ENCODE results near the gene PTPRC.

The PTPRC gene

GRCh38 chr1:198620951-198621824, 17.7 kb upstream of the PTPRC start:
- DNase-seq = no peak

DNA sequence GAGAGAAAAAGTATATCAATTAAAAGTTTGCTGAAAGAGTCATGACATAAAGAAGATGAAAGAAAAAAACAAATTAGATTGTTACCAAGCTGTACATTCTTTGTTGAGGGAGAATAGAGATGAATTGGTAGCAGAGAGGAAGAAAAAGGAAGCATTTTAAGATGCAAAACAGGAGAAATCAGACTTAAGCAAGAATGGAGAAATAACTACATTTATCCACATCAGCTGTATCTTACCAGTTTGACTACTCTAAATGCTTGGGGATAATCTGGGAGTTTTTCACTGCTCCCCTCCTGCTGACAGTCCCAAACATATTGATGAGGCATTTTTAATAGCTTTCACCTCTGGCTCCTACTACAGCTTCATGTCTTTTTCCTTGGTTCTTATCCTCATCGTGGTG, 16.8 kb upstream of the PTPRC start:
- DNase-seq = no peak

DNA sequence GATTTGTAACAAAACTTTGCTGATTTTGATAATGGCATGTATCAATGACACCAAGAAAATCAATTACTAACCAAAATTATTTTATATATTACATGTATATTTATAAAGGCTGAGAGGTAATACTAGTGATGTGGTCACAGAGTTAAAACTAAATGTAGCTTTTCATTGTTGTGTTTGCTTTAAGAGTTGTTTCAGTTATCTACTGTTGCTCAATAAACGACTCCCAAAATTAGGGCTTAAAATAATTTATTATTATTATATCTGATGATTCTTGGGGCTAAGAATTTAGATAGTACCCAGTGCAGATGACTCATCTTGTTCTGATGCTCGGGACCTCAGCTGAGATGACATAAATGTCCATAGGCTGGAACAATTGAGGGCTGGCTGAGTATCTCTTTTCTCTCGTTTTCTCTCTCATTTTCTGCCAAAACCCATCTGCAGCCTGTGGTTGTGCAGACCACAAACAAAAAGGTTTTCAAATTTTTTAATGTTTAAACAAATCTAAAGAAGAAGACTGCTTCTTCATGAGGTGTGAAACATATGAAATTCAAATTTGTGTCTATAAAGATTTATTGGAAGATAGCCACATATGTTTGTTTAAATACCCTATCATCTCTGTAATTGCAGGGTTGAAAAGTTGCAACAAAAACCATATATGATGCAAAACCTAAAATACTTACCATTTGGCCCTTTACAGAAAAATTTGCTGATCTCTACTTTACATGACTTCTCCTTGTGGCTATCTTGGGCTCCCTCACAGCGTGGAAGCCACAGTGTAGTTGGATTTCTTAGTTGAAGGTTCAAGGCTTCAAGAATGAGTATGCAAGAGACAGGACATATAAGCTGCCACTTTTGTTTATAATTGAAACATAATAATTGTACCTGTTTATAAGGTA, 14.8 kb upstream of the PTPRC start:
- no peak for DNase-seq

GRCh38 chr1:198624648-198624980, 14.2 kb upstream of the PTPRC start:
- DNase-seq = no peak

GRCh38 chr1:198627436-198628066, 11.3 kb upstream of the PTPRC start:
- no peak for DNase-seq

- DNase-seq = no peak
These were observed 10.8 kb upstream of the PTPRC start for GRCh38 chr1:198628067-198628455.

GRCh38 chr1:198629610-198630009, 9.2 kb upstream of the PTPRC start:
- no peak for DNase-seq

DNA sequence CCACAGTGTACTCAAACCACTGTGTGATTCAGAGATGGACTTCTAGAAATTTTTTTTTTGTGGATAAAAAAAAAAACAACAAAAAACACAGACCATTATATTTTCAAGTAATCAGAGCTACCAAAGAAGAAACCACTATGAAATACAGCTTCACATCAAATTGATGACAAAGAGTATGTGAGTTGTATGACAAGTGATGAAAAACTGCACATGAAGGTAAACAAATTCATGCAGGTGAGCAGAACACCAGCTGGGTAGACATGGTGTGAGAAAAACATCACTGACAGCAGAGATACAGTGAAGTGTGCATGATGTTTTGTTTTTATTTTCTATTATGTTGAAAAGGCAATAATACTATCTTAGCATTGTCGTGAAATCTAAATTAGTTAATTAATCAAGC, 8.0 kb upstream of the PTPRC start:
- DNase-seq = no peak

DNA sequence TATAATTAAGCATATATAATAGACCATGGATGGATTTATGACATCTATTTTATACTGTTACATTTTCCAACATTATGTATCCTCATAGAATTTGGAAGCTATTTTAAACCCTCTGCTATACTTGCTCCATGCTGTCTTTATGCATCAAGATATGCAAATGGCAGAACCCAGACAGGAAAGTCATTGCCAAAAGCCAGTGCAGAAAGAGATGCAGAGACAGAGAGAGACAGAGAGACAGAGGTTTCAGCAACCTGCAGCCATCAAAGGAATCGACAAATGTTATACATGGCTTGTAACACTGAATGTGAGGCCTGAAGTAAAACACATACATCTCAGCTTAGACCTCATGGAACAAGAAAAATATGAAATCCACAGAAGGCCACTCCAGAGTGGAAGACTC, 7.5 kb upstream of the PTPRC start:
- no peak for DNase-seq

GRCh38 chr1:198632007-198632406, 6.8 kb upstream of the PTPRC start:
- DNase-seq = no peak

- DNase-seq = no peak
These were observed 5.1 kb upstream of the PTPRC start for GRCh38 chr1:198633675-198634121.

DNA sequence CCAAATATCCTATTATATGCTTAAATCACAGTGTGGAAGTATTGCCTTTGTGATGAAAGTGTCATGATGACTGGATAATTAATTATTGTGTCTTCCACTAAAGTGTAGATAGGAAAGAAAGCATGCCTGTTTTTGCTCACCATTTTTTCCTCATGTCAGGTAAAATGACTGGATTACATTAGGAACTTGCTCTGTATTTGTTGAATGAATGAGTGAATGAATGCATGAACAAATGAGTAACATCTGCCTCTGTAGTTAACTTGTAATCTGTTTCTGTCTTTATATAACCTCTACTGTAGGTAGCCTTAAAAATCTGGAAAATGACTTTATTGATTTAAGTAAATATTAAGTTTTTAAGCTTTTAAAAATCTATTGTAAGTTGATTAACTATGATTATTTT, 2.9 kb upstream of the PTPRC start:
- no peak for DNase-seq

GRCh38 chr1:198636391-198636790, 2.4 kb upstream of the PTPRC start:
- DNase-seq = no peak

- DNase-seq = no peak
These were observed 1.7 kb upstream of the PTPRC start for GRCh38 chr1:198637157-198637556.

DNA sequence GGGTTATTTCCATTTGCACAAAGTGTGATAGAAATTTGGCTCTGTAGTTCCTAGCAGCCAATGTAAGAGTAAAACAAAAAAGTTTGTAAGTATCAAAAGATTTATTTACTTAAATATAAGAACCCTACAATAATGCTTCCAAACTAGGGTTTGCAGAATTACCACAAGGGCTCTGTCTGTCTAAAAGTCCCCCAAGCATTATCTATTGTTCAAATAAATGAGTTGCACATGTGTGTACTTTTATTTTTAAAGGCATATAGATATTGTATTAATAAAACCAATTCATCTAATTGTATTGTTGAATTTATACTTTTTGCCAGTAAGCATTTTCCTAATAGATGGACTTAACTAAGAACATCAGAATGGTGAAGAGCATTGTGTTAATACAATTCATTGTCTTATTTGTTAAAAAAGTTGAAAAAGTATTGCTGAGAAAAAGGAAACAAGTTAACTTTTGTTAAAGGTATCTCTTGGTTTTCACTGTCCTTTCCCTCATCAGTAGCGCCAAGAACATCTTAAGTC, 863 bp upstream of the PTPRC start:
- DNase-seq = no peak

DNA sequence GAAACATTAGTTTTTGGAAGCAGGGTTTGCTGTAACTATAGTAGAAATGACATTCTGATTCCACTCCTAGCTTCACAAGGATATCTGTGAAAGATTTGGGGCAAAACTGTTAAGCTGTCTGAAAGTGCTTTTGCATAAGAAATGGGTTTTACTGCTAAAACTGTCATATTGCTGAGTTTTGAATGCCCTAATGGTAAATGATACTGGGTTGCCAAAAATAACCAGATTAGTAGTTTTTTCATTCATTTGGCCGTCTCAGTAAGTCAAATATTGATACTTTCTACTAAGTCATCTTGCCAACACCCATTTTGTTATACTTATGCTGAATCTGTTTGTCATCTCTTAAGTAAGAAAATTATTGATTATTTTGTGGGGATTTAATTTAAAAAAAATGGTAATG, 399 bp upstream of the PTPRC start:
- no peak for DNase-seq

DNA sequence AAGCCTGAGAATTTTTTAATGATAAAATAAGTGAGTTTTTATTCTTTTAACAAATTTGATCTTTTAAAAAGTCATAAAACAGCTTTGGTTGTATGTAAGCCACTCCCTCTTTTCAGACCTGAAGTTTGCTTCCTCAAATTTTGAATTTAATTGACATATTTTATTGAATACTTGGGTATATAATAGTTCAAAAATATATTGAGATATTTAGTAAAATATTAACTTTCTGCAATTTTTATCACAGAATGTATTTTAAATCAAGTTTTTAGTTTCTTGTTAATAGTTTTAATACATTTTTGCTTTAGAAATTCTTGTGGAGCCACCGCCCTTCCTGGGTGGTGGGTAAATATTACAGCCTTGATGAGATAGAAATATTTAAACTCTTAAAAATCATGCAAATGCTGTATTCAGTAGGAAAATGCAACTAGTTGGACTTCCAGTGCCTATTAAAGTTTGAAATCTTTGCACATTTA, 867 bp downstream of the PTPRC start:
- no peak for DNase-seq

DNA sequence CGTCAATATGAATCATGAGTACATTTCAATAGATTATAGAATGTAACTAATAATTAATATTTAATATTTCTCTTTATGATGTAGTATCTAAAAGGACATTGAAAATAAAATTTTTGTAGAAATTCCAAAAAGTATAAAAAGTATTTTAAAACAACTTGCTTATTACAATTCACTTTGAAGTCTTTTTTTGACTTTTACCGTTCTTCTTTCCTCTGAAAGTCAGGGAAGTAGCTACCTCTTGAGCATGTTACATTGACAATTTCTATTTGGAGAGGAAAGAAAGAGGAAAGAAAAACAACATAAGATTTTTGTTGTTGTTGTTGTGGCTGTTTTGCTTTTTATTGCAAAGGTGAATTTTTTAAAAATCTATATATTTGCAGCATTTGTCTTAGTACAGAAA, 1.3 kb downstream of the PTPRC start:
- no peak for DNase-seq

DNA sequence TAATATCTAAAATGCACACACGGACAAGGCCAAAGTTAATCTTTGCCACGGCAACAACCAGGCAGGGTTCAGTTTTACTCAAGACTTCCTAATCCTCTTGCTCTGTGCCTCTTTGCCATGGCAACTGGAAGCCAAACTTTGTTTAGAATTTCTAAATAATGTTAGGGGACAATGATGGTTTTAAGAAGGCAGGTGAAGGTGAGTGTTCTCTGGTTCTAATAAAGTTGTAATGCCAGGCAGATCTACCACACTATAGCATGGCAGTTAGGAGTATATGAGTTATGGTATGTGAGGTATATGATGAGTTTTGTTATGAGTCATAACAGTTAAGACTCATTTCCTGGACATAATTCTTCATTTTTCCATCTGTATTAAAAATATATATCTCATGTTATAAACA, 2.7 kb downstream of the PTPRC start:
- DNase-seq = no peak

GRCh38 chr1:198641966-198642668, 3.3 kb downstream of the PTPRC start:
- no peak for DNase-seq

GRCh38 chr1:198642983-198643382, 4.1 kb downstream of the PTPRC start:
- no peak for DNase-seq

DNA sequence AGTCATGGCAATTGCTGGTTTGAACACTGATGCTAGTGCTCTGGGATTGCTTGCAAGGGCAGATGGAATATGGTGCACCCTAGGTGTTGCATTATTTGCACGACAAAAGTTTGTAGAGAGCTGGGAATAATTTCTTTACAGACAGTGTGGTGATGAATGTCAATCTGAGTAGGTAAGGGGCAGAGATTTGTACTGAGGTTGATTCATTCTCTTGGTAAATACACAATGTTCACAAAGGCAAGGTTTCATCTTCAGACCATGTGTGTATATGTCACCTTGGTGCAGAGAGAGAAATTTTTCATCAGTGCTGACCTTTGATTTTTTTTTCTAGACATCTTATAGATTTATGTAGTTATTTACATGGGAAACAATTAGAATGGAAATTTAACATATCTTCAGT, 5.0 kb downstream of the PTPRC start:
- DNase-seq = no peak

GRCh38 chr1:198647055-198647454, 8.2 kb downstream of the PTPRC start:
- DNase-seq = no peak

All from NCI-H1930 (cell line).